ENCODE results near the gene KLHL9.

DNA sequence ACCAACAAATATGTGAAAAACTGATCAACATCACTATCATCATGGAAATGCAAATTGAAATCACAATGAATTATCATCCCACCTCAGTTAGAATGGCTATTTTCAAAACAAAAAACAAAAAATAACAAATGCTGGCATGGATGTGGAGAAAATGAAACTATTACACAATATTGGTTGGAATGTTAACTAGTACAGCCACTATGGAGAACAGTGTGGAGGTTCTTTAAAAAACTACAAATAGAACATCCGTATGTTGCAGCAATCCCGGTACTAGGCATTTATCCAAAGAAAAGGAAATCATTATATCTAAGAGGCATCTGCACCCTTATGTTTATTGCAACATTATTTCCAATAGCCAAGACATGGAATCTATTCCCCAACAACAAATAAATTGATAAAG lies 21.1 kb downstream of the KLHL9 start:
- TF ChIP-seq CTCF (IDR thresholded peaks at IDR 0.05) (no peak), POLR2A (IDR thresholded peaks at IDR 0.05) (no peak)
